HG03571 (cell line): ENCODE results near the gene SPNS3.

Experiments
- ATAC-seq: cut with Tn5 transposase; IDR thresholded peaks from one replicate; pipeline ENCODE4 v1.9.1; 2021; ENCODE audit not compliant: unreplicated experiment

SPNS3 gene

GRCh38 chr17:4525691-4526397 is 92.1 kb downstream of the SPNS3 start:
- no peak for ATAC-seq

GRCh38 chr17:4527134-4527533 is 93.4 kb downstream of the SPNS3 start:
- ATAC-seq, result no peak

GRCh38 chr17:4527566-4528125 is 93.9 kb downstream of the SPNS3 start:
- ATAC-seq, result no peak

- ATAC-seq, result no peak
These were observed 95.9 kb downstream of the SPNS3 start for GRCh38 chr17:4529533-4530152.

- ATAC-seq, result no peak
These were observed 97.3 kb downstream of the SPNS3 start for GRCh38 chr17:4530799-4531730.

- no peak for ATAC-seq
These were observed 98.4 kb downstream of the SPNS3 start for GRCh38 chr17:4531988-4532736.

GRCh38 chr17:4532860-4533522 is 99.3 kb downstream of the SPNS3 start:
- no peak for ATAC-seq

GRCh38 chr17:4533523-4534504 is 100.1 kb downstream of the SPNS3 start:
- ATAC-seq, result no peak

GRCh38 chr17:4534515-4534914 is 100.8 kb downstream of the SPNS3 start:
- no peak for ATAC-seq

GRCh38 chr17:4534928-4535666 is 101.4 kb downstream of the SPNS3 start:
- no peak for ATAC-seq

- no peak for ATAC-seq
These were observed 102.0 kb downstream of the SPNS3 start for GRCh38 chr17:4535667-4536258.

- no peak for ATAC-seq
These were observed 102.6 kb downstream of the SPNS3 start for GRCh38 chr17:4536259-4536741.

- ATAC-seq, result no peak
These were observed 103.1 kb downstream of the SPNS3 start for GRCh38 chr17:4536742-4537411.
